ENCODE results near the gene PRTN3. TPM values are rescaled to one million over a fixed set of nuclear protein-coding genes. Genes with fewer than 3 reads are reported as not detected.

PRTN3 gene
- polyA plus RNA-seq, 1 experiment = not detected

DNA sequence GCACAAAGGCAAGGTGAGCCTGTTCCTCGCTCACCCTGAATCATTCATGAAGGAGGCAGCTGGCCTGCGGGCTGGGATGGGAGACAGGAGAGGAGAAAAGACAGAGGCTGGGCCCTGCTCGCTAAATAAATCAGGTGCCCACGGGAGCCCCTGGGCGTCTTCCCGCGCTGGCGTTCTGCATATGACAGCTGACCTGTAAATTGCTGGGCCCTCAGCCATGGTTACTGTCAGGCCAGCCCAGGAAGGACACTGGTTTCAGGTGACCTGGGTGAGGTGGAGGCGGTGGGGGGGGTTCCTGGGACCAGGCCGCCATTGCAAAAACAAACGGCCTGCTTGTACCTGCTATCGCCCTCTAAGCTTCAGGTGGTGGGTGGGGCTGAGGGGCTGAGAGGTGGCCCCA lies 47.0 kb upstream of the PRTN3 start:
- H3K27ac ChIP-seq (ENCODE audit: low read depth, low read length) = no peak overlapping the region
- H3K27me3 ChIP-seq (ENCODE audit: control insufficient read depth, insufficient read depth, low read length) = no peaks in the 10 kb centered on the region
- ChIA-PET POLR2A (no interaction called here), CTCF (no interaction called here)
- DNase-seq (ENCODE audit: low read depth, low spot score) = no peak
- H3K9me3 ChIP-seq (ENCODE audit: control insufficient read depth, insufficient read depth, low read length) = no peaks in the 10 kb centered on the region; the same call in 1 of the 2 replicates
- H3K4me3 ChIP-seq (ENCODE audit: low read depth, low read length) = no peak overlapping the region
- TF ChIP-seq, protein P1, sequence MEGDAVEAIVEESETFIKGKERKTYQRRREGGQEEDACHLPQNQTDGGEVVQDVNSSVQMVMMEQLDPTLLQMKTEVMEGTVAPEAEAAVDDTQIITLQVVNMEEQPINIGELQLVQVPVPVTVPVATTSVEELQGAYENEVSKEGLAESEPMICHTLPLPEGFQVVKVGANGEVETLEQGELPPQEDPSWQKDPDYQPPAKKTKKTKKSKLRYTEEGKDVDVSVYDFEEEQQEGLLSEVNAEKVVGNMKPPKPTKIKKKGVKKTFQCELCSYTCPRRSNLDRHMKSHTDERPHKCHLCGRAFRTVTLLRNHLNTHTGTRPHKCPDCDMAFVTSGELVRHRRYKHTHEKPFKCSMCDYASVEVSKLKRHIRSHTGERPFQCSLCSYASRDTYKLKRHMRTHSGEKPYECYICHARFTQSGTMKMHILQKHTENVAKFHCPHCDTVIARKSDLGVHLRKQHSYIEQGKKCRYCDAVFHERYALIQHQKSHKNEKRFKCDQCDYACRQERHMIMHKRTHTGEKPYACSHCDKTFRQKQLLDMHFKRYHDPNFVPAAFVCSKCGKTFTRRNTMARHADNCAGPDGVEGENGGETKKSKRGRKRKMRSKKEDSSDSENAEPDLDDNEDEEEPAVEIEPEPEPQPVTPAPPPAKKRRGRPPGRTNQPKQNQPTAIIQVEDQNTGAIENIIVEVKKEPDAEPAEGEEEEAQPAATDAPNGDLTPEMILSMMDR (IDR thresholded peaks at IDR 0.05; ENCODE audit: low read depth, low read length) = no peak

DNA sequence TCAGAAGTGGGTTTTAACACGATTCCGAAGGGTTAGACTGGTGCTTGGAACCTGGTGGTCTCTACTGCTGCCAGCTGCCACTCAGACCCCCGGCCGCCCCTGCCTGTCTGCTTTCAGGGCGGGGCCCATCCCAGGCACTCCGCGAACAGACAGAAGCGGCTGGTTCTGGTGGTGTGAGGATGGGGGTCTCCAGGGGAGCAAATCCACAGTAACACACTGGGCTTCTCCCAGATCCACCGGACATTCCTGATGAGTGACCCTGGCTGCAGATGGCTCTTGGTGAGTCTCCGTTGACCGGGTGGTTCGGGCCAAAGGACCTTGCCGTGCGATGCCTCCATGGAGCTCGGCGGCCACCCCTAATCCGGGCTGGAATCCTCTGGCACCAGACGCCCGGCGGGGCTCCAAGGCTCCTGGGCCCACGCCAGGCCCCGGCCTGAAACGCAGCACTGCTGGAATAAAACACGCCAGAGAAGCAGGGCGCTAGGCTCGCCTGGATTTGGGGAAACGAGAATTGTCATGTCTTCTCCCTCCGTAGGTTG lies 45.7 kb upstream of the PRTN3 start:
- no peak for DNase-seq (ENCODE audit: low read depth, low spot score)
- Histone ChIP-seq H3K27ac (ENCODE audit: low read depth, low read length) (no peak overlapping the region), H3K9me3 (ENCODE audit: control insufficient read depth, insufficient read depth, low read length) (no peaks in the 10 kb centered on the region; the same call in 1 of the 2 replicates), H3K27me3 (ENCODE audit: control insufficient read depth, insufficient read depth, low read length) (no peaks in the 10 kb centered on the region), H3K4me3 (ENCODE audit: low read depth, low read length) (no peak overlapping the region)
- CTCF ChIA-PET = no interaction called here
- POLR2A ChIA-PET = interaction anchor here (0.7 kb wide), 1 partner anchor 104 kb away, joined by 3 read pairs; no protein-coding TSS in a partner anchor
- TF ChIP-seq, protein P1 (IDR thresholded peaks at IDR 0.05; ENCODE audit: low read depth, low read length) = no peak

DNA sequence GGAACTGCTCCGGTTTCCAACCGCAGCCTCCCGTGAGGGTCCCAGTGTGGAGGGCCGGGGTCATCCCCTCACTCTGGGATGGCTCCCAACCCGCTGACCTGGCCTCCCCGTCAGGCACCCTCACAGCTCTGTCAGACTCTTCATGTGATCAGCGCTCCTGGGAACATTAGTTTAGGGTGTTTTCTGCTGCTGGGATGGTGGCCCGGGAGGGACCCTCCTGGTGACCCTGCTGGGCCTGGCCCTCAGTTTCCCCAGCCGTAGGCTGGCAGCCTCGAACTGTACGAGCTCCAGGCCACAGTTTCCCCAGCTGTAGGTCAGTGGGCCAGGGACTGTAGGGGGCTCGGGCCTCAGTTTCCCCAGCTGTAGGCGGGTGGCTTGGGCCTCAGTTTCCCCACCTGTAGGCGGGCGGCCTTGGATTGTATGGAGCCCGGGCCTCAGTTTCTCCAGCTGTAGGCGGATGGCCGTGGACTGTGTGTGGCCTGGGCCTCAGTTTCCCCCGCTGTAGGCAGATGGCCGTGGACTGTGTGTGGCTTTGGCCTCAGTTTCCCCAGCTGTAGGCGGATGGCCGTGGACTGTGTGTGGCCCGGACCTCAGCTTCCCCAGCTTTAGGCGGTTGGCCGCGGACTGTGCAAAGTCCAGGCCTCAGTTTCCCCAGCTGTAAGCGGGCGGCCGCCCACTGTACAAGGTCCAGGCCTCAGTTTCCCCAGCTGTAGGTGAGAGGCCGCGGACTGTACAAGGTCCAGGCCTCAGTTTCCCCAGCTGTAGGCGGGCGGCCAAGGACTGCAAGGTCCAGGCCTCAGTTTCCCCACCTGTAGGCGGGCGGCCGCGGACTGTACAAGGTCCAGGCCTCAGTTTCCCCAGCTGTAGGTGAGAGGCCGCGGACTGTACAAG lies 44.9 kb upstream of the PRTN3 start:
- ChIA-PET POLR2A (interaction anchor here (0.7 to 2.3 kb wide), 3 partner anchors 17 to 103 kb away, joined by 3 to 11 read pairs (median 6); no protein-coding TSS in a partner anchor), CTCF (no interaction called here)
- H3K9me3 ChIP-seq (ENCODE audit: control insufficient read depth, insufficient read depth, low read length) = no peaks in the 10 kb centered on the region; the same call in 1 of the 2 replicates
- no peaks in the 10 kb centered on the region for H3K27me3 ChIP-seq (ENCODE audit: control insufficient read depth, insufficient read depth, low read length)
- TF ChIP-seq, protein P1 (IDR thresholded peaks at IDR 0.05; ENCODE audit: low read depth, low read length) = no peak
- peak overlapping the region; percentile 65 for H3K27ac ChIP-seq (ENCODE audit: low read depth, low read length)
- peak overlapping the region; percentile 66 for H3K4me3 ChIP-seq (ENCODE audit: low read depth, low read length)
- DNase-seq (ENCODE audit: low read depth, low spot score) = no peak

DNA sequence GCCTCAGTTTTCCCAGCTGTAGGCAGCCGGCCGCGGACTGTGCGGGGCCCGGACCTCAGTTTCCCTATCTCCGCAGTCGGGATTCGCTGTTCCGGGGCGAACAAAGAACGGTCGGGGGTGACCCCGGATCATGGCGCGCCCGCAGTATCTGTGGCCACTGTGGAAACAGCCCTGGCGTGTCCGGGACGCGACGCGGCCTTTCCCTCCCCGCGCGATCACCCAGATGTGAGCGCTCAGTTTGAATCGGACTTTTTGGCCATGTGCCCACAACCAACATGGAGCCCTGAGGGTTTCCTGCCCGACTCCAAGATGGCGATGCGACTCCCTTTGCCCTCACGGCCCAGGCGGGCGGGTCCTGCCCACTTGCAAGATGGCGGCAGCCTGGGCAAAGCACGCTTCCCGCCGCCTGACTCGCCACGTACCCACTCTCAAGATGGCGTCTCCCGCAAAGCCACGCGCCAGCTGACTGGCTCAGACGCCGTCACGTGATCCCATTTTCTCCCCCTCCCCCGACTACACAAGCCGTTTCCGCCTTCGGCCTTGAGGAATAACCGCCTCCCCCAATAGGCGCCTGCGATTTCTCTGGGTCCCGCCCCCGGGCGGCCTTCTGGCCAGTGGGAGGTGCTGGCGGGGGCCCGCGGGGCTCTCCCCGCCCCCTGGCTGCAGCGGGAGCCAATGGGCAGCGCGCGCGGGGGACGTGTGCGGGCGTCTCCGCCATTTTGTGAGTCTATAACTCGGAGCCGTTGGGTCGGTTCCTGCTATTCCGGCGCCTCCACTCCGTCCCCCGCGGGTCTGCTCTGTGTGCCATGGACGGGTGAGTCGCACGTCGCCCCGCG lies 43.9 kb upstream of the PRTN3 start, which contains the start of gene PTBP1:
PTBP1 (plus strand) TSS at position 761 of the 836 bp plus-strand sequence; CDS start at position 807, 46 bp downstream.
- H3K27me3 ChIP-seq (ENCODE audit: control insufficient read depth, insufficient read depth, low read length) = no peaks in the 10 kb centered on the region
- ChIA-PET CTCF (no interaction called here), POLR2A (interaction anchor here (0.6 to 2.3 kb wide), 6 partner anchors 13 to 187 kb away, joined by 3 to 11 read pairs (median 4); partner anchors contain the start of gene WDR18)
- TF ChIP-seq, protein P1 (IDR thresholded peaks at IDR 0.05; ENCODE audit: low read depth, low read length) = no peak
- H3K9me3 ChIP-seq (ENCODE audit: control insufficient read depth, insufficient read depth, low read length) = no peaks in the 10 kb centered on the region; the same call in 1 of the 2 replicates
- H3K27ac ChIP-seq (ENCODE audit: low read depth, low read length) = peak within 1 kb of the TSS; percentile 70
- H3K4me3 ChIP-seq (ENCODE audit: low read depth, low read length) = peak within 1 kb of the TSS; percentile 90
- DNase-seq (ENCODE audit: low read depth, low spot score) = peak; percentile 100

Data from AG04450 (cell line).